ENCODE measurements around the gene SCAMP1. TPM values are rescaled to one million over a fixed set of nuclear protein-coding genes. Genes with fewer than 3 reads are reported as not detected.

Gene SCAMP1
- total RNA-seq, 2 experiments from 2014 or later = 18.0 to 41.1 TPM

- POLR2A ChIA-PET = interaction anchor here (0.9 to 1.1 kb wide), 2 partner anchors 10 to 18 kb away, joined by 3 read pairs; no protein-coding TSS in a partner anchor
- intact Hi-C loops (cut with micrococcal nuclease; ENCODE audit: unreplicated experiment) = no loop called here
These were observed 16.8 kb downstream of the SCAMP1 start for GRCh38 chr5:78377056-78377717.

DNA sequence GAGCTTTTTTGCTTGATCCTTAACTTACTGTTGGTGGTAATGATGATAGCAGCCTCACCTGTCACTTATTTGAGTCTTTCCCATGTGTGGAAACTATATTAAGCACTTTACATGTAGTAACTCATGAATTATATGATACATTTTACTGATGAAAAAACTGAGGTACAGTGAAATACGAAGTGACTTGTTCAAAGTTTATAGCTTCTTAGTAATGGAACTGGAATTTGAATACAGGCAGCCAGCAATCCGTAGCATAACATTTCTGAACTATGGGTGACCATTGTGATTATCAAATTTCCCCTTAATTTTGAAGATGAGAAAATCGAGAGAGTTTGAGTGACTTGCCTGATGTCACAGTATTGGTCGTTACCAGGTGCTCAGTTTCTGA lies 17.3 kb downstream of the SCAMP1 start:
- BruUV-seq (replicated peaks) = no TSS peak
- no peaks in the 10 kb centered on the region for H3K9me2 ChIP-seq (ENCODE audit: insufficient read depth, low read length)
- intact Hi-C loops (cut with micrococcal nuclease; ENCODE audit: unreplicated experiment) = no loop called here
- H3K4me1 ChIP-seq (ENCODE audit: insufficient read depth, low read length, poor library complexity, severe bottlenecking) = no peaks in the 10 kb centered on the region
- H3K79me2 ChIP-seq (ENCODE audit: insufficient read depth, low read depth, low read length) = peaks cover 32% of the 10 kb centered on the region
- no peak overlapping the region for H3K4me3 ChIP-seq (ENCODE audit: low read depth, low read length, poor library complexity, severe bottlenecking)
- no peaks in the 10 kb centered on the region for H3K36me3 ChIP-seq (ENCODE audit: insufficient read depth, low read length)
- H4K20me1 ChIP-seq (ENCODE audit: insufficient read depth, low read length) = no peaks in the 10 kb centered on the region
- H3K27ac ChIP-seq (ENCODE audit: low read depth, low read length, poor library complexity, severe bottlenecking) = no peak overlapping the region
- POLR2A ChIA-PET = interaction anchor here (0.9 to 1.1 kb wide), 2 partner anchors 11 to 19 kb away, joined by 3 read pairs; no protein-coding TSS in a partner anchor
- TF ChIP-seq, protein P1, sequence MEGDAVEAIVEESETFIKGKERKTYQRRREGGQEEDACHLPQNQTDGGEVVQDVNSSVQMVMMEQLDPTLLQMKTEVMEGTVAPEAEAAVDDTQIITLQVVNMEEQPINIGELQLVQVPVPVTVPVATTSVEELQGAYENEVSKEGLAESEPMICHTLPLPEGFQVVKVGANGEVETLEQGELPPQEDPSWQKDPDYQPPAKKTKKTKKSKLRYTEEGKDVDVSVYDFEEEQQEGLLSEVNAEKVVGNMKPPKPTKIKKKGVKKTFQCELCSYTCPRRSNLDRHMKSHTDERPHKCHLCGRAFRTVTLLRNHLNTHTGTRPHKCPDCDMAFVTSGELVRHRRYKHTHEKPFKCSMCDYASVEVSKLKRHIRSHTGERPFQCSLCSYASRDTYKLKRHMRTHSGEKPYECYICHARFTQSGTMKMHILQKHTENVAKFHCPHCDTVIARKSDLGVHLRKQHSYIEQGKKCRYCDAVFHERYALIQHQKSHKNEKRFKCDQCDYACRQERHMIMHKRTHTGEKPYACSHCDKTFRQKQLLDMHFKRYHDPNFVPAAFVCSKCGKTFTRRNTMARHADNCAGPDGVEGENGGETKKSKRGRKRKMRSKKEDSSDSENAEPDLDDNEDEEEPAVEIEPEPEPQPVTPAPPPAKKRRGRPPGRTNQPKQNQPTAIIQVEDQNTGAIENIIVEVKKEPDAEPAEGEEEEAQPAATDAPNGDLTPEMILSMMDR (conservative IDR thresholded peaks at IDR 0.05; ENCODE audit: low read length) = no peak
- no peak for TF ChIP-seq EZH2phosphoT487 (IDR thresholded peaks at IDR 0.05; ENCODE audit: borderline replicate concordance, low read depth, low read length)
- H3K4me2 ChIP-seq (ENCODE audit: low read length) = no peak overlapping the region
- no peak overlapping the region for H2AFZ ChIP-seq (ENCODE audit: low read length)
- no peaks in the 10 kb centered on the region for H3K9me3 ChIP-seq (ENCODE audit: low read length)
- CTCF ChIA-PET (ENCODE audit: unreplicated experiment) = no interaction called here
- DNase-seq (ENCODE audit: low spot score) = no peak

More at GRCh38 chr5:78377056-78377717, 16.8 kb downstream of the SCAMP1 start:
- H3K9me2 ChIP-seq (ENCODE audit: insufficient read depth, low read length) = no peaks in the 10 kb centered on the region
- no peak overlapping the region for H2AFZ ChIP-seq (ENCODE audit: low read length)
- no peak overlapping the region for H3K4me2 ChIP-seq (ENCODE audit: low read length)
- BruUV-seq (replicated peaks) = no TSS peak
- H3K4me1 ChIP-seq (ENCODE audit: insufficient read depth, low read length, poor library complexity, severe bottlenecking) = no peaks in the 10 kb centered on the region
- DNase-seq (ENCODE audit: low spot score) = no peak
- no peak overlapping the region for H3K4me3 ChIP-seq (ENCODE audit: low read depth, low read length, poor library complexity, severe bottlenecking)
- H3K79me2 ChIP-seq (ENCODE audit: insufficient read depth, low read depth, low read length) = peaks cover 37% of the 10 kb centered on the region
- H3K9me3 ChIP-seq (ENCODE audit: low read length) = no peaks in the 10 kb centered on the region
- CTCF ChIA-PET (ENCODE audit: unreplicated experiment) = no interaction called here
- H4K20me1 ChIP-seq (ENCODE audit: insufficient read depth, low read length) = peaks cover 4% of the 10 kb centered on the region
- H3K36me3 ChIP-seq (ENCODE audit: insufficient read depth, low read length) = no peaks in the 10 kb centered on the region
- TF ChIP-seq, protein P1 (conservative IDR thresholded peaks at IDR 0.05; ENCODE audit: low read length) = no peak
- no peak for TF ChIP-seq EZH2phosphoT487 (IDR thresholded peaks at IDR 0.05; ENCODE audit: borderline replicate concordance, low read depth, low read length)
- no peak overlapping the region for H3K27ac ChIP-seq (ENCODE audit: low read depth, low read length, poor library complexity, severe bottlenecking)

Measured in OCI-LY7 (cell line).